Measurements from ENCODE around the gene ENPP3. TPM values are rescaled to one million over a fixed set of nuclear protein-coding genes. Genes with fewer than 3 reads are reported as not detected.
"Not testable (repeated sequence)": the region's sequence is repeated elsewhere in the genome, so short reads cannot be mapped to it uniquely, and the experiment has no call there.

Gene ENPP3
- total RNA-seq, 1 experiment from 2014 or later, result 0.45 TPM

DNA sequence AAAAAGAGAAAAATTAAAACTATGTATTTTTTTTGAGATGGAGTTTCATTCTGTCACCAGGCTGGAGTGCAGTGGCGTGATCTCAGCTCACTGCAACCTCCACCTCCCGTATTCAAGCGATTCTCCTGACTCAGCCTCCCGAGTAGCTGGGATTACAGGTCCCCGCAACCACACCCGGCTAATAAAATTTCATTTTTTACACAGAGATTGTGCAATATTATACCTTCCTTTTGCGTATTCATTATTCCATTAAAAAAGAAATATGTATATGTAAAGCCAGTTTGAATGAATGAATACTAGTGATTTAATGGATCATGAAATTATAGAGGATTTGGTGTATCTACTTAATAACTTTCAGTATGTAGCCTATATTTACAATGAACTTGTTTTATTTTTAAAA is 111.9 kb downstream of the ENPP3 start:
- H3K36me3 ChIP-seq (ENCODE audit: insufficient read depth, low read length, poor library complexity, severe bottlenecking), result no peaks in the 10 kb centered on the region
- BruUV-seq (replicated peaks), result no TSS peak
- DNase-seq (ENCODE audit: low spot score), result no peak
- H3K9me3 ChIP-seq (ENCODE audit: low read depth, low read length, poor library complexity, severe bottlenecking), result no peaks in the 10 kb centered on the region
- CTCF ChIA-PET, result no interaction called here
- H3K4me3 ChIP-seq (ENCODE audit: low read depth, low read length, poor library complexity, severe bottlenecking), result no peak overlapping the region
- POLR2A ChIA-PET (ENCODE audit: low non-redundant PET), result no interaction called here
- intact Hi-C loops (cut with micrococcal nuclease; ENCODE audit: unreplicated experiment), result no loop called here
- TF ChIP-seq, protein P1, sequence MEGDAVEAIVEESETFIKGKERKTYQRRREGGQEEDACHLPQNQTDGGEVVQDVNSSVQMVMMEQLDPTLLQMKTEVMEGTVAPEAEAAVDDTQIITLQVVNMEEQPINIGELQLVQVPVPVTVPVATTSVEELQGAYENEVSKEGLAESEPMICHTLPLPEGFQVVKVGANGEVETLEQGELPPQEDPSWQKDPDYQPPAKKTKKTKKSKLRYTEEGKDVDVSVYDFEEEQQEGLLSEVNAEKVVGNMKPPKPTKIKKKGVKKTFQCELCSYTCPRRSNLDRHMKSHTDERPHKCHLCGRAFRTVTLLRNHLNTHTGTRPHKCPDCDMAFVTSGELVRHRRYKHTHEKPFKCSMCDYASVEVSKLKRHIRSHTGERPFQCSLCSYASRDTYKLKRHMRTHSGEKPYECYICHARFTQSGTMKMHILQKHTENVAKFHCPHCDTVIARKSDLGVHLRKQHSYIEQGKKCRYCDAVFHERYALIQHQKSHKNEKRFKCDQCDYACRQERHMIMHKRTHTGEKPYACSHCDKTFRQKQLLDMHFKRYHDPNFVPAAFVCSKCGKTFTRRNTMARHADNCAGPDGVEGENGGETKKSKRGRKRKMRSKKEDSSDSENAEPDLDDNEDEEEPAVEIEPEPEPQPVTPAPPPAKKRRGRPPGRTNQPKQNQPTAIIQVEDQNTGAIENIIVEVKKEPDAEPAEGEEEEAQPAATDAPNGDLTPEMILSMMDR (conservative IDR thresholded peaks at IDR 0.05; ENCODE audit: low read depth, low read length), result no peak
- TF ChIP-seq EZH2 (IDR thresholded peaks at IDR 0.05; ENCODE audit: borderline replicate concordance, low read depth, low read length, poor library complexity, severe bottlenecking), result no peak
- H3K27ac ChIP-seq (ENCODE audit: low read depth, low read length, poor library complexity, severe bottlenecking), result no peak overlapping the region
- no peaks in the 10 kb centered on the region for H3K27me3 ChIP-seq (replicated peaks; ENCODE audit: insufficient read depth, low read depth, low read length, poor library complexity)
- peaks cover 4% of the 10 kb centered on the region for H3K4me1 ChIP-seq (ENCODE audit: insufficient read depth, low read length, poor library complexity, severe bottlenecking)

DNA sequence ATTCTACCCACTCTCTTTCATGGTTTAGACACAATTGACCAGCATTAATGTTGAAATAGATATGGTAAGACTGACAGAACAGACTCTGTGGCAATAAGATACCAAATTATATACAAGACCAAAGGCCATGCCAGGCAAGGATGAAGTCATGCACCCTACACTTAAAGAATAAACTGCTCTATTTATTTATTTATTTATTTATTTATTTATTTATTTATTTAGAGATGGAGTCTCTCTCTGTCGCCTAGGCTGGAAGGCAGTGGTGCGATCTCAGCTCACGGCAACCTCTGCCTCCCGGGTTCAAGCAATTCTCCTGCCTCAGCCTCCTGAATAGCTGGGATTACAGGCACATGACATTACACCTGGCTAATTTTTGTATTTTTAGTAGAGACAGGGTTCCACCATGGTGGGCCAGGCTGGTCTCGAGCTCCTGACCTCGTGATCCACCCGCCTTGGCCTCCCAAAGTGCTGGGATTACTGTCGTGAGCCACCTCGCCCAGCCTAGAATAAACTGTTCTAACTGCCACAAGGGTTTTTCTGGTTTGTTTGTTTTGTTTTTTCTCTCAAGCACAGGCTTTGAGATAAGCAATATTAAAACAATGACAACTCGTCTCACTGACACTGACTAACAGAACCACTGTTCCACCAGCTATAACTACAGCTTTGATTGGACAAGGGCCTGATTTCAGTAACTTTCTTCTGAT is 114.1 kb downstream of the ENPP3 start:
- H3K36me3 ChIP-seq (ENCODE audit: insufficient read depth, low read length, poor library complexity, severe bottlenecking); POLR2A ChIA-PET (ENCODE audit: low non-redundant PET); H3K4me1 ChIP-seq (ENCODE audit: insufficient read depth, low read length, poor library complexity, severe bottlenecking); H3K4me3 ChIP-seq (ENCODE audit: low read depth, low read length, poor library complexity, severe bottlenecking); CTCF ChIA-PET; intact Hi-C loops (cut with micrococcal nuclease; ENCODE audit: unreplicated experiment); DNase-seq (ENCODE audit: low spot score); H3K27ac ChIP-seq (ENCODE audit: low read depth, low read length, poor library complexity, severe bottlenecking); H3K9me3 ChIP-seq (ENCODE audit: low read depth, low read length, poor library complexity, severe bottlenecking); H3K27me3 ChIP-seq (replicated peaks; ENCODE audit: insufficient read depth, low read depth, low read length, poor library complexity); BruUV-seq (replicated peaks): not testable (repeated sequence)

DNA sequence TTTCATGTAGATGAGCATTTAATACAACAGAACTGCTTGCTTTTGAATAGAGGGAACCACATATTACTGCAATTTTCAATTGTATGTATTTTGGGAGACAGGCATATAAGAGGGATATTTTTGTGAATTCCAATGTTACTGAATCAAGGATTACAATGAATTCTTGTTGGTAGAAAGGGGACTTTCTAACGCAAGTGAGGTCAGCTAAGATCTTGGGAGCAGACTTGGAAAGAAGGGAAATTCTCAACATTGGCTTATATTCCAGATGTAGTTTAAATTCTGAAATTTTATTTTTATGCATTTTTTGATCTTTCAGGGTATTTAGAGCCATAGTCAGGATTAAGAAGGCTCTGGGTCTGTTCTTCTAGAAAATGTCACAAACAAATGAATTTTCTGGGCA is 117.0 kb downstream of the ENPP3 start:
- TF ChIP-seq, protein P1 (conservative IDR thresholded peaks at IDR 0.05; ENCODE audit: low read depth, low read length), result no peak
- no peak for TF ChIP-seq EZH2 (IDR thresholded peaks at IDR 0.05; ENCODE audit: borderline replicate concordance, low read depth, low read length, poor library complexity, severe bottlenecking)
- ChIA-PET CTCF (no interaction called here), POLR2A (ENCODE audit: low non-redundant PET) (no interaction called here)
- Histone ChIP-seq H3K36me3 (ENCODE audit: insufficient read depth, low read length, poor library complexity, severe bottlenecking) (no peaks in the 10 kb centered on the region), H3K27me3 (replicated peaks; ENCODE audit: insufficient read depth, low read depth, low read length, poor library complexity) (no peaks in the 10 kb centered on the region), H3K4me3 (ENCODE audit: low read depth, low read length, poor library complexity, severe bottlenecking) (no peak overlapping the region), H3K27ac (ENCODE audit: low read depth, low read length, poor library complexity, severe bottlenecking) (no peak overlapping the region), H3K9me3 (ENCODE audit: low read depth, low read length, poor library complexity, severe bottlenecking) (no peaks in the 10 kb centered on the region), H3K4me1 (ENCODE audit: insufficient read depth, low read length, poor library complexity, severe bottlenecking) (no peaks in the 10 kb centered on the region)
- intact Hi-C loops (cut with micrococcal nuclease; ENCODE audit: unreplicated experiment), result no loop called here
- no TSS peak for BruUV-seq (replicated peaks)
- DNase-seq (ENCODE audit: low spot score), result no peak

Data from A673 (cell line).